Mucosa of descending colon (tissue), 3 donors: ENCODE data around the gene DHRS1. TPM values are rescaled to one million over a fixed set of nuclear protein-coding genes. Genes with fewer than 3 reads are reported as not detected.

Experiments used
- ATAC-seq: fragments of 200-7000 bp; cut with Tn5 transposase; one replicate; pipeline ENCODE4 v1.9.1; 2020; ENCODE audit warnings: mild to moderate bottlenecking, moderate library complexity
- DNase-seq, 3 donors: peaks; one replicate each; pipeline ENCODE4 v3.0.0-alpha.2; 2020
- H3K36me3 ChIP-seq: fragments of 200-600 bp; one replicate; pipeline ENCODE4 v1.8.0; 2021; ENCODE audit warnings: low read depth, mild to moderate bottlenecking
- H3K4me1 ChIP-seq: fragments of 200-600 bp; one replicate; pipeline ENCODE4 v1.8.0; 2021; ENCODE audit warnings: low read depth, mild to moderate bottlenecking
- H3K4me3 ChIP-seq: fragments of 200-600 bp; one replicate; pipeline ENCODE4 v1.8.0; 2021; ENCODE audit warnings: mild to moderate bottlenecking
- H3K9me3 ChIP-seq: fragments of 200-600 bp; one replicate; pipeline ENCODE4 v1.8.0; 2021; ENCODE audit warnings: mild to moderate bottlenecking
- intact Hi-C, 2 donors: fragments of 100-400 bp; cut with DNase I in 1 of 2; cut with micrococcal nuclease in 1 of 2; formaldehyde crosslinking; loops; one replicate each; pipeline versions ENCODE4 v1.11.0 to v1.11.1; 2022; cut with DNase I, micrococcal nuclease
- total RNA-seq, 3 donors: library from RNA; stranded (reverse); fragmentation: NEBNext Ultra II Directional in 2 of 3; extraction: Animal tissue kit (Norgen Biotek cat#: 25700) in 2 of 3; gene quantifications; one replicate each; pipeline versions ENCODE4 v1.2.1 to v1.2.4, GENCODE V29; 2021 to 2023
- TF ChIP-seq, protein P1 (sequence below): fragments of 200-600 bp; IDR thresholded peaks from one replicate; pipeline ENCODE4 v1.8.0; 2022; ENCODE audit warnings: antibody characterized with exemption, mild to moderate bottlenecking
- donor health status: DM: no; HTN: no; CAD: no; lungs with moderate emphysema.
- donor health status: DM: no; HTN: no; CAD: no.
- donor health status: DM: no; HTN: yes; CAD: no.

DHRS1 gene
- total RNA-seq, 3 donors from 2014 or later: 30.6 to 56.9 (median 54.9) TPM

- intact Hi-C loops: no loop called here
- TF ChIP-seq, protein P1, sequence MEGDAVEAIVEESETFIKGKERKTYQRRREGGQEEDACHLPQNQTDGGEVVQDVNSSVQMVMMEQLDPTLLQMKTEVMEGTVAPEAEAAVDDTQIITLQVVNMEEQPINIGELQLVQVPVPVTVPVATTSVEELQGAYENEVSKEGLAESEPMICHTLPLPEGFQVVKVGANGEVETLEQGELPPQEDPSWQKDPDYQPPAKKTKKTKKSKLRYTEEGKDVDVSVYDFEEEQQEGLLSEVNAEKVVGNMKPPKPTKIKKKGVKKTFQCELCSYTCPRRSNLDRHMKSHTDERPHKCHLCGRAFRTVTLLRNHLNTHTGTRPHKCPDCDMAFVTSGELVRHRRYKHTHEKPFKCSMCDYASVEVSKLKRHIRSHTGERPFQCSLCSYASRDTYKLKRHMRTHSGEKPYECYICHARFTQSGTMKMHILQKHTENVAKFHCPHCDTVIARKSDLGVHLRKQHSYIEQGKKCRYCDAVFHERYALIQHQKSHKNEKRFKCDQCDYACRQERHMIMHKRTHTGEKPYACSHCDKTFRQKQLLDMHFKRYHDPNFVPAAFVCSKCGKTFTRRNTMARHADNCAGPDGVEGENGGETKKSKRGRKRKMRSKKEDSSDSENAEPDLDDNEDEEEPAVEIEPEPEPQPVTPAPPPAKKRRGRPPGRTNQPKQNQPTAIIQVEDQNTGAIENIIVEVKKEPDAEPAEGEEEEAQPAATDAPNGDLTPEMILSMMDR: no peak
- DNase-seq (no peak), ATAC-seq (no peak)
- Histone ChIP-seq H3K36me3 (no peaks in the 10 kb centered on the region), H3K4me3 (no peak overlapping the region), H3K9me3 (no peaks in the 10 kb centered on the region), H3K4me1 (peaks cover 43% of the 10 kb centered on the region)
Observed at GRCh38 chr14:24314377-24315193, 15.0 kb upstream of the DHRS1 start.

DNA sequence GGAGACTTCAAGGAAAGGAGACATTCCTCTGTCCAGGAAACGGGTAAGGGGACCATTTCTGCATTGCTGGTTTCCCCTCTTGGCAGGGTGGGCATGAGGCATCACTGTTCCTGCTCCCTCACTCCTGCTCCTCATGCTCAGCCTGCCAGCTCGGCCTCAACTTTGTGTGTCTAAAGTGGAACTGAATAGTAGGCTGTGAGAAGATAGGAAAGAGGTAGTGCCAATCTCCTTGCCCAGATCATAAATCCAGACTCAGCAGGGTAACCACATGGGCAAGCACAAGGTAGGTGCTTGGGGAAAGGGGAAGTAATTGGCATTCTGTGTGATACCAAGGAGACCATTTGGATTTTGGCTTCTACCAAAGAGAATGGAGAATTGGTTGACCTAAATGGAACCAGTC, 14.3 kb upstream of the DHRS1 start:
- Histone ChIP-seq H3K4me3 (no peak overlapping the region), H3K36me3 (no peaks in the 10 kb centered on the region), H3K9me3 (no peaks in the 10 kb centered on the region), H3K4me1 (peaks cover 48% of the 10 kb centered on the region)
- DNase-seq (no peak), ATAC-seq (no peak)
- intact Hi-C loops: no loop called here
- TF ChIP-seq, protein P1: no peak

GRCh38 chr14:24312736-24313507, 13.3 kb upstream of the DHRS1 start:
- DNase-seq (peak in 2 of 3 donors; percentile 42 to 47), ATAC-seq (no peak)
- H3K4me3 ChIP-seq: no peak overlapping the region
- intact Hi-C loops: no loop called here
- TF ChIP-seq, protein P1: no peak
- peaks cover 57% of the 10 kb centered on the region for H3K4me1 ChIP-seq
- H3K36me3 ChIP-seq: no peaks in the 10 kb centered on the region
- no peaks in the 10 kb centered on the region for H3K9me3 ChIP-seq

- no peak for DNase-seq
- ATAC-seq: no peak
- Histone ChIP-seq H3K4me1 (peaks cover 61% of the 10 kb centered on the region), H3K36me3 (no peaks in the 10 kb centered on the region), H3K9me3 (no peaks in the 10 kb centered on the region), H3K4me3 (no peak overlapping the region)
- intact Hi-C loops: no loop called here
- TF ChIP-seq, protein P1: no peak
Observed at GRCh38 chr14:24311837-24312615, 12.4 kb upstream of the DHRS1 start.
